GM20000 (cell line): ENCODE results near the gene KRTAP4-12.
"Not testable (repeated sequence)": the region's sequence is repeated elsewhere in the genome, so short reads cannot be mapped to it uniquely, and the experiment has no call there.

Source experiments
- DNase-seq: peaks from one replicate; pipeline ENCODE4 v3.0.0; 2012; ENCODE audit warnings: low spot score
- CTCF ChIP-seq: IDR thresholded peaks from 2 replicates; pipeline ENCODE4 v1.5.1; 2012; ENCODE audit warnings: mild to moderate bottlenecking, control low read depth; ENCODE audit errors: extremely low read depth, missing control alignments

KRTAP4-12 gene

DNA sequence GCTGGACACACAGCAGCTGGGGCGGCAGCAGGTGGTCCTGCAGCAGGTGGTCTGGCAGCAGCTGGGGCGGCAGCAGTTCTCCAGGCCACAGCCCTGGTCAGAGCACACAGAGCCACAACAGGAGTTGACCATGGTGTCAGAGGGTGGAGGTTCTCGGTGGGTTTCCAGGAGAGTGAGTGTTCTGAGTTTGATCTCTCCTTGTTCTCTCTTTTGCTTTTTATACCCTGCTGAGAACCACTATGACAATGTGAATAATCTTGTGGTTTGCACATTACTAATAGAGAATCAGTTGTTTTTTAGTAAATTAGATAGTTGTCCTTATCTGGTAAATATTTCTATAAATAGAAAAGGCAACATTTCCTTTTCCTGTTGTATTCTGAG, at the start of gene KRTAP4-12:
TSS of gene KRTAP4-12 (minus strand) at position 192 of the 381 bp plus-strand sequence. CDS start at position 132, 60 bp downstream.
- DNase-seq, result not testable (repeated sequence)

DNA sequence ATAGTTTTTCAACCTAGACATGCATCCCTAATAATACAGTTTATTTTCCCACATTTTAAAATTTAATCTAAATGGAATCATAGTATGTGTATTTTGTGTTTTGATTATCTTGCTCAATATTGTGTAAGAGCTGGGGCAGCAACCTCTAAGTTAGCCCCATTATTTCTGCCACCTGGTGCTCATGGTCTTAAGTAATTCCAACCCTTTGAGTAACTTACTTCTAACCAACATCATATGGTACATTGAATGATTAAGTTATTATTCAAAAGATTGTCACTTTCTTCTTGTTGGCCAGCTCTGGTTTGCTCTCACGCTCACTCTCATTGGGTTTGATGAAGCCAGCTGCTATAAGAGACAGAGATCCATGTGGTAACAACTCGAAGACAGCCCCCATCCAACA, 47.9 kb upstream of the KRTAP4-12 start:
- no peak for DNase-seq
- no peak for TF ChIP-seq CTCF

DNA sequence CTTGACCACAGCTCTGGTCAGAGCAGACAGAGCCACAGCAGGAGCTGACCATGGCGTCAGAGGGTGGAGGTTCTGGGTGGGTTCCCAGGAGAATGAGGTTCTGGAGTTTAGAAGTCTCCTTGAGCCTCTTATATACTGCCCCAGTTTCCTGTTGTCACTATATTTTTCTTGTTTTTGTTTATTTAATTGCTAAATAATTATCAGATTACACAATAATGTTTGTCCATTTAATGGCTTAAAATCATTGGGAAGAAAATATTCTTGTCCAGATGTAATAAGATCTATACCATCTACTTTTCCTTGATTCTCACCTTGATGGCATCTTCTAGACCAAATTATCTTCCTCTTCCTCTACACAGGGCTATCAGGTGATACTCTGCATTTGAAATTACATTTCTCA, 44.1 kb upstream of the KRTAP4-12 start, which contains the start of gene KRTAP4-3:
TSS of gene KRTAP4-3 (minus strand) at position 101 of the 400 bp plus-strand sequence. CDS start at position 52, 49 bp downstream.
- TF ChIP-seq CTCF, result no peak
- no peak for DNase-seq

- no peak for TF ChIP-seq CTCF
- DNase-seq, result no peak
Observed at GRCh38 chr17:41167561-41167960, 43.6 kb upstream of the KRTAP4-12 start.

- DNase-seq, result no peak
- TF ChIP-seq CTCF, result no peak
Observed at GRCh38 chr17:41163828-41164227, 39.8 kb upstream of the KRTAP4-12 start.

- no peak for TF ChIP-seq CTCF
- DNase-seq, result no peak
Observed at GRCh38 chr17:41160648-41161047, 36.7 kb upstream of the KRTAP4-12 start, which contains the start of gene KRTAP4-4. Gene KRTAP4-4 (minus strand): TSS chr17:41160748. CDS start chr17:41160691, 57 bp downstream.

- DNase-seq, result not testable (repeated sequence)
Observed at GRCh38 chr17:41160190-41160589, 36.2 kb upstream of the KRTAP4-12 start.

- no peak for TF ChIP-seq CTCF
- no peak for DNase-seq
Observed at GRCh38 chr17:41153856-41154255, 29.9 kb upstream of the KRTAP4-12 start.

DNA sequence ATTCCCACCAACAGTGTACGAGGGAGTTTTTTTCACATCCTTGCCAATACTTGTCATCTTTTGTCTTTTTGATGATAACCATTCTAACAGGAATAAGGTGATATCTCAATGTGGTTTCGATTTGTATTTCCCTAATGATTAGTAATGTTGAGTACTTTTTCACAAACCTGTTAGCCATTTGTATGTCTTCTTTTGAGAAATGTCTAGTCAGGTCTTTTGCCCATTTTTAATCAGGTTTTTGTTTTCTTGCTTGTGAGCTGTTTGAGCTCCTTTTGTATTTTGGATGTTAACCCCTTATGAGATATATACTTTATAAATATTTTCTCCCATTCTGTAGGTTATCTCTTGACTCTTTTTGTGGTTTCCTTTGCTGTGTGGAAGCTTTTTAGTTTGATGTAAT, 27.5 kb upstream of the KRTAP4-12 start:
- no peak for DNase-seq

More for the DNA sequence above, 27.5 kb upstream of the KRTAP4-12 start:
- no peak for TF ChIP-seq CTCF
